ENCODE results near the gene LIFR. TPM values are rescaled to one million over a fixed set of nuclear protein-coding genes. Genes with fewer than 3 reads are reported as not detected.

Gene LIFR
- total RNA-seq, 1 experiment from 2014 or later: 7.8 TPM

DNA sequence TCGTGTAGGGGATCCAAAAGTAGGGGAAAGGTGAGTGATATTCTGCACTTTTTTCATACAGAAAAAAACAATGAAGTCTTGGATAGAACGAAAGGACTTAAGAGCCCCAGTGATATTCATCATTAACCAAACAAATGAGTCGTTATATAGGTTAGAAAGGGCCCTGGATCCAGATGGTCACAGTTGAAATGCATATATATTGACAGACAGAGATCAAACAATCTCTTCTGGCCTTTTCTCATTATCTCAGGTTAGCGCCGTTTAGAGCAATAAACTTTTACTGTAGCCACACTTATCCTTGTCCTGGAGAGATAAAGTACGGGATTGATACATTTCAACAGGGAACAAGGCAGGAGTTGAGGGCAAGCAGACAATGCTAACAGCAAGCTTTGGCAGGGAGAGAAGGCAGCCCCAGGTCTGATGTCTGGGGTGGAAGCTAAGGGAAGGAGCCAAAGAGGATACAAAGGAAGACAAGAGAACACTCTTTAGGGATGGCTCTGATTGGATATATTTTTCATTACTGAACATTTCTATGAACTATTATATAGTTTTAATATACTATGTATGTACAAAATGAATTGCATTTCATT, 77.0 kb downstream of the LIFR start:
- no peak for DNase-seq
- no peak overlapping the region for H3K14ac ChIP-seq (ENCODE audit: insufficient read depth, low read length)
- no peak overlapping the region for H3K4ac ChIP-seq (ENCODE audit: low read depth, low read length)
- TF ChIP-seq, protein P1, sequence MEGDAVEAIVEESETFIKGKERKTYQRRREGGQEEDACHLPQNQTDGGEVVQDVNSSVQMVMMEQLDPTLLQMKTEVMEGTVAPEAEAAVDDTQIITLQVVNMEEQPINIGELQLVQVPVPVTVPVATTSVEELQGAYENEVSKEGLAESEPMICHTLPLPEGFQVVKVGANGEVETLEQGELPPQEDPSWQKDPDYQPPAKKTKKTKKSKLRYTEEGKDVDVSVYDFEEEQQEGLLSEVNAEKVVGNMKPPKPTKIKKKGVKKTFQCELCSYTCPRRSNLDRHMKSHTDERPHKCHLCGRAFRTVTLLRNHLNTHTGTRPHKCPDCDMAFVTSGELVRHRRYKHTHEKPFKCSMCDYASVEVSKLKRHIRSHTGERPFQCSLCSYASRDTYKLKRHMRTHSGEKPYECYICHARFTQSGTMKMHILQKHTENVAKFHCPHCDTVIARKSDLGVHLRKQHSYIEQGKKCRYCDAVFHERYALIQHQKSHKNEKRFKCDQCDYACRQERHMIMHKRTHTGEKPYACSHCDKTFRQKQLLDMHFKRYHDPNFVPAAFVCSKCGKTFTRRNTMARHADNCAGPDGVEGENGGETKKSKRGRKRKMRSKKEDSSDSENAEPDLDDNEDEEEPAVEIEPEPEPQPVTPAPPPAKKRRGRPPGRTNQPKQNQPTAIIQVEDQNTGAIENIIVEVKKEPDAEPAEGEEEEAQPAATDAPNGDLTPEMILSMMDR (conservative IDR thresholded peaks at IDR 0.05): no peak
- no peak overlapping the region for H2BK5ac ChIP-seq (ENCODE audit: insufficient read length, low read length)
- H3K36me3 Mint-ChIP-seq (ENCODE audit: insufficient read depth in 1 of 3, low read depth in 3 of 3): no peaks in the 10 kb centered on the region; a peak in 1 of 7 replicates
- no peak overlapping the region for H3K4me3 Mint-ChIP-seq
- H3K27ac ChIP-seq (ENCODE audit: insufficient read length, low read depth, low read length): no peak overlapping the region
- no peaks in the 10 kb centered on the region for H3K27me3 Mint-ChIP-seq (ENCODE audit: low read depth)
- H3K9me3 Mint-ChIP-seq: no peaks in the 10 kb centered on the region
- H2BK120ac ChIP-seq (ENCODE audit: low read depth, low read length, poor library complexity, severe bottlenecking): no peak overlapping the region
- H3K9ac ChIP-seq (ENCODE audit: extremely low read depth, insufficient read length, low read length): no peak overlapping the region
- no peak overlapping the region for H3K23ac ChIP-seq (ENCODE audit: insufficient read length, low read depth, low read length)
- H3K56ac ChIP-seq (ENCODE audit: insufficient read length, low read depth, low read length): no peak overlapping the region
- H4K5ac ChIP-seq (ENCODE audit: insufficient read length, low read depth, low read length): no peak overlapping the region
- no peak overlapping the region for H2AK5ac ChIP-seq (ENCODE audit: insufficient read length, low read length)
- H3K18ac ChIP-seq (ENCODE audit: insufficient read length, low read depth, low read length): no peak overlapping the region
- no peak overlapping the region for H4K91ac ChIP-seq (ENCODE audit: insufficient read length, low read depth, low read length)
- H3T11ph ChIP-seq (ENCODE audit: low read length): no peak overlapping the region
- no peaks in the 10 kb centered on the region for H3K9me3 ChIP-seq (ENCODE audit: control insufficient read depth, low read depth, low read length)
- H3K23me2 ChIP-seq (ENCODE audit: insufficient read length, low read depth, low read length, poor library complexity, severe bottlenecking): no peaks in the 10 kb centered on the region
- H3K27ac Mint-ChIP-seq: no peak overlapping the region
- no peak overlapping the region for H4K8ac ChIP-seq (replicated peaks; ENCODE audit: insufficient read length, low read depth, low read length)
- H3K27me3 ChIP-seq (ENCODE audit: insufficient read depth, low read length): no peaks in the 10 kb centered on the region
- no peak overlapping the region for H2BK20ac ChIP-seq (ENCODE audit: low read depth, low read length, poor library complexity, severe bottlenecking)
- no peak overlapping the region for H2BK12ac ChIP-seq (ENCODE audit: insufficient read length, low read depth, low read length)
- no peak overlapping the region for H2AFZ ChIP-seq (ENCODE audit: low read length)
- H3K4me1 Mint-ChIP-seq: peaks cover 0 to 4% of the 10 kb centered on the region in 2 experiments; a peak in 1 of 4 replicates
- H3K79me1 ChIP-seq (ENCODE audit: insufficient read depth, low read depth, low read length, poor library complexity, severe bottlenecking): no peaks in the 10 kb centered on the region
- no peaks in the 10 kb centered on the region for H4K20me1 ChIP-seq (ENCODE audit: control insufficient read depth, insufficient read depth, insufficient read length)
- H2BK15ac ChIP-seq (ENCODE audit: low read depth, low read length): no peak overlapping the region
- no peaks in the 10 kb centered on the region for H3K4me1 ChIP-seq (ENCODE audit: insufficient read depth, low read length)
- H3K4me2 ChIP-seq (ENCODE audit: insufficient read depth, insufficient read length, low read length): no peak overlapping the region
- no peaks in the 10 kb centered on the region for H3K79me2 ChIP-seq (ENCODE audit: insufficient read depth, low read length)
- no CpG with 5 or more reads among the region's 6 CpGs for WGBS (ENCODE audit: extremely low coverage, insufficient read length, low lambda C conversion rate)

All from H9 (cell line).